ENCODE measurements around the gene BOC.

BOC gene

DNA sequence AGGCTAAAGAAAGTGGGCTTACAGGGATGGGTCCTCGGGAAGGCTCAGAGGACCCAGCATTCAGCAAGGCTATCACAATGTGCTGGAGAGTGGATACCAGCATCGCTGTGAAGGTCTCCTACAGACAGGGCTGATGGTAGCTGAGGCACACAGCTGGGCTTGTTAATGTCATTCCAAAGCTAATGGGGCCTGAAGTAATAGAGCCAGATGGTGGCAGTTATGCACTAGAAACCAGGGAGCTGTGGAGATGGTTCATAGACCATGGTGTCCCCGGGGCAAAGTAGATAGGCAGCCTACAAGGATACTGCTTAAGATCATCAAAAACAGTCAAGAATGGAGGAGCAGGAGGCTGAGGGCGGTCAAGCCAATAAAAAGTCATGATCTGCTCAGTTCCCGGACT, 24.8 kb upstream of the BOC start:
- no peak for ATAC-seq

DNA sequence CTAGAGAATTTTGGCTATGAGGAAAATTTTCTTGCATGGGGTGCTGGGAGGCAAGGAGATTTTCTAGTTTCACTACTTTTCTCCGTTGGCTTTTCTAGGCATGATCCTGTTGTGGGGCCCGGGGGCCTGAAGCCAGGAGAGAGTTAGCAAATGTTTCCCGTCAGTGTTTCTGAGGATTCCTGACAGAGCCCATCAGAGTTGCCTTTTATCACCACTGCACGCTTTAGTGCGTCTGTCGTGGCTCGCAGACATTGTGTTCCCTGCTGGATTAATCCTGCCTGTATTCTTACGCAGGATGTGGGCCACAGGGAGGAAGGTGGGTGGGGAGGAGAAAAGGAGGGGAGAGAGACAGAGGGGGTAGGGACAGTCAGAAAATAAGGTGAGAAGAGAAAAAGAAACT, 18.1 kb upstream of the BOC start:
- ATAC-seq: no peak

DNA sequence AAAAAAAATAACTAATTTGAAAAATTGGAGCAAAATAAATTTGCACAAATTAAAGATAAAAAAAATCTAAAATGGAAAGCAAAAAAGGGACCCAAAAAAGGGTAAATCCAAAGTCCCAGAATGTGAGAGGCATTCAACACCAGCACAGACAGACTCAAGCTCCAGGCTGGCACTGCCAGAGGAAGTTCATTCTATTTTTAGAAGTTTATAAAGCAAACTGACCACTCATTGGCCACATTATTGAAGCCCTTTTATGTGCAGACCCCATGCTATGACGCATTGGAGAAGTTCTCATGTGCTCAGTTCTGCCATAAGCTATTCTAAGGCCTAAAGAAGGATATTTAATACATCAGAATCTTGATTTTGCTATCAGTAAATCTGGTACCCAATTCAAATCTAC, 17.6 kb upstream of the BOC start:
- ATAC-seq: no peak

DNA sequence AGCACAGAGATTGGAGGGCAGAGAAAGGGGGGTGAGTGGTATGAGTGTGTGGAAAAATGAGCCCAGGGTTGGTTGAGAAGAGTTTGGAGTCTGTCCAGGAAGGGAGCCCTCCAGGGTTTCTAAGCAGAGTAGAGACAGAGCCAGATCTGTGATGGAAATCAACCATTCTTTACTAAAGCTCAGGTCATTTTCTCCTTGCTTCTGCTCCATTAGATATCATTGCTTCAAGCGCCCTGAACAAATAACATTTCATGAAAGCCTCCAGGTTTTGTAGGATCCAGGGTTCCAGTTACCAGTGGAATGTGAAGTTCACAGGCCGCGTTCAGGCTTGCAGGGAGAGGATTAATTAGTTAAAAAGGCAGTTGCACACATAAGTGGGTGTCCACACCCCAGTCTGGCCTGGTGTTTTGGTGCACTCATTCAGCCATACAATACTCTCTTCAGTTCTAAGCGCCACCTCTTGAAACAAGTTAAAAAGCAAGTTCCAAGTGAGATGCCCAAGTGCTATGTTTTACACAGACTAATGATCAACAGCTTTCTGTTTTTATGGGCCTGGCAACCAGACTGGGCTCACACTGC, 16.4 kb upstream of the BOC start:
- ATAC-seq: no peak

GRCh38 chr3:113200351-113200750, 11.0 kb upstream of the BOC start:
- ATAC-seq: no peak

GRCh38 chr3:113200946-113201345, 10.4 kb upstream of the BOC start:
- no peak for ATAC-seq

GRCh38 chr3:113204371-113204770, 7.0 kb upstream of the BOC start:
- ATAC-seq: no peak

DNA sequence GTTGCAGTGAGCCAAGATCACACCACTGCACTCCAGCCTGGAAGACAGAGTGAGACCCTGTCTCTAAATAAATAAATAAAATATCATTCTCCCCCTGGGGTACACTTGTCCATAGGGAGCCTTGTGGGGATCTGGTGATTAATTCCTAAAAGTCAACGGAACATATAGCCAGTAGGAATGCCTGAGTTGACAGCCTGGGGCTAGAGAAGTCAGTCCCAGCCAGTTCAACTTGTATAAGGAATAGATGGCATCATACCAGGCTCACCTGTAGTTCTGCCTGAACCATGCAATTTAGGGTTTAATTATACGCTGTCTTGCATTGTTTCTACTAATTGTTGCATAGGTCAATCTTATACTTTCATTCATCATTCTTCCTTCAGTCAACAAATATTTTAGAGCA, 5.9 kb upstream of the BOC start:
- ATAC-seq: no peak

GRCh38 chr3:113210604-113211329, 590 bp upstream of the BOC start:
- no peak for ATAC-seq

- no peak for ATAC-seq
These were observed 940 bp downstream of the BOC start for GRCh38 chr3:113212150-113212843.

DNA sequence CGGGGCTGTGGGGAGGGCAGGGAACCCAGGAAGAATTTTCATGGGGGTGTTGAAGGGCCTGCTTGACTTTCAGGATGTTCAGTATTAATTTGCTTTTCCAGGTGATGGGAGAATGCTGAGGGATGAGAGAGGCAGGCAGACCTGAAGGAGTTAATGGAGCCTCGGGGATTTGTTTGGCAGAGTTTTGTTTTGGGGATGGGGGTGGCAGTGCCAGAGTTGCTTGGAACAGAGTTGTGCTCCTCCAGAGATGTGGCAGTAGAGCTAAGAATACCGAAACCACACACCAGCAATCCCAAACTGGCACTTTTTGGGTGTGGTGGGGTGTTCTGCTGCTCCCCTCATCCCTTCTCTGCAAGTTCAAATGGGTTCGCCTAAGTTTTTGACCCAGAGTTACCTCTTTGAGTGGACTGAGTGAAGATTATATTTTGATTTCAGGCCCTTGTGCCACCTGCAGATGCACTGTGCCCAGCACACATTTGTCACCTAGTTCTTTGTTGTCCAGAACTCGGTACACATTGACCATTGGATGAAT, 1.6 kb downstream of the BOC start:
- no peak for ATAC-seq

GRCh38 chr3:113213896-113214587, 2.7 kb downstream of the BOC start:
- ATAC-seq: no peak

DNA sequence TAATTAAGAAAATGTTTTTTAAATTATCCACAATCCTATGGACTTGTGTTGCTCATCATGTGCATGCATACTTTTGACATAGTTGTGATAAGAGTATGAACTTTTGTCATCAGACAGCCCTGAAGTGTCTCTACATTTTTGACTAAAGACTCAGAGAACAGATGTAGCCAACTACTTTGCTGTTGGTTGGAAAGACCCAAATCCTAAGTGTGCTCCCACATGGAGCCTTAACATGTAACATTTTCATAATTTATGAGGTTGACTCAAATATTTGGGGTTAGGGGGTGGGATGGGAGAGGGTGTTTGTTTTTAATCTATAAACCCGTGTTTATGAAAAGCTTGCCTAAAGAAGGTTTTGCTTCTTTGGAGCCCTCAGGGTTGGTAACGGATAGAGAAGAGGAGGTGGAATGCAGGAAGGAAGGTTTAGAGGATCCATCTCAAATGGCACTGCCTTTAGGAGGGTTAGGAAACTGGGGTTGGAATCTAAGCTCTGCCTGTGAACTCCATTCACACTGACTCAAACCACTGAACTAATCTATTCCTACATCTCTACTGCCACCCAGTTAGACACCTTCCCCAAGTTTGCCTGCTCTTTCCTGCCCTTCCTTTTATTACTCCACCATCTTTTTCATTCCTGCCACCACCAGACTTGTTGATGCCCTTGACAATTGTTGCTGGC, 3.7 kb downstream of the BOC start:
- no peak for ATAC-seq

- no peak for ATAC-seq
These were observed 5.0 kb downstream of the BOC start for GRCh38 chr3:113216393-113216792.

DNA sequence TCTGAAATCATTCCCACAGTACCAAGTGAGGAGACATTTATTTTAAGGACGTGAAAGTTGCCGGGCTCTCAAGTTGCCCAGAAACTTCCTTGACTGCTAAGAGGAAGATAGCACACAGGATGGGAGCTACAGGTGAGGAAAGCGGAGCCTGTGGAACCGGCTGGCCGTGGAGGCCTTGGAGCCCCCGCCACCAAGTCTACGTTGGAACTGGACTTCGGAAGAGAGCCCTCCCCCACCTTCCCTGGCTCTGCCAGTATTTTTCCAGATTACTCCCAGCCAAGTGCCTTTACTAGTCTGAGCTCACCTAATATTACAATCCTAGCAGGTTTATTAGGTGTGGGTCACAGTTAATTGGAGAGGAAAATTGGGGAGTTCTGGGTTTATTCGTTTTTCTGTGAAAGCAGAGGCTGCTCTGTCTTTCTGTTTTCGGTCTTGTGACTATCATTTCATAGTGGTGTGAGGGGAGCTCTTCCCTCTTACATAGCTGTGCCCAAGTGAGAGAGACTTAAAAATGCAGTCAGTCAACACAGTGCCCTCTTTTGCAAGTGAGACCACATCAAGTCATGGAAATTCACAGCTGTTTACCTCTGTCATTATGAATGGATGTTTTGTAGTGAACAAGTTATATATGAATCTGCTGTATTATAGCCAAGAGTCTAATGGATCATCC, 6.8 kb downstream of the BOC start:
- ATAC-seq: no peak

- no peak for ATAC-seq
These were observed 7.3 kb downstream of the BOC start for GRCh38 chr3:113218681-113219045.

DNA sequence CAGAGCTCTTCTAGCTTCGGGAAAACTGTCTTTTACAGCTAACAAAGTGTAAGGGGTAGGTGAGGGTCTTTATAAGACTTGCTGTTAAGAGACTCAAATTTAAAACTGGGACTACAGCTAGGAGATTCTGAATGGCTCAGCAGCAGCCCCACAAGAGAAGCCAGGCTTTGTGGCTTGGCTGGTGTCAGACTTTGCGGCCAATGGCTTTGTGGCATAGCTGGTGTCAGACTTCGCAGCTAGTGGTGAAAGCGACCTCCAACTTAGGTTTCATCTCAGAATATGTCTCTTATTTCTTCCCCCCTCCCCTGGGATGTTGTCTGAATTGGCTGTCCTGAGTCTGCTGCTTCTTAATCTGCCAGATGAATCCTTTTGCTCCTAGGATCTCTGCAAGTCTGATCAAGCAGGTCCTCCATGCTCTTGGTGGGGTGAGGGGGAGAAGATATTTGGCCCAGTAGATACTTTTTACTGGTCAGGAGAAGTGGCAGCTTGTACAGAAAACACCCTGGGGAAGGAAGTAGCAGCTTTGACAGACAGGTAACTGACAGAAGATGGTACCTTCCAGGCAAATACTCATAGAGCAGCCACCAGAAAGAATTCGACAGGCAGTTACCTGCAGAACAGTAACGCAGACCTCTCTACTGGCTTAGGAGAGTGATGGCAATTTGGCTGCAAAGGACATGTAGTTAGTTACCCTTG, 8.4 kb downstream of the BOC start:
- no peak for ATAC-seq

GRCh38 chr3:113220721-113221120, 9.4 kb downstream of the BOC start:
- no peak for ATAC-seq

DNA sequence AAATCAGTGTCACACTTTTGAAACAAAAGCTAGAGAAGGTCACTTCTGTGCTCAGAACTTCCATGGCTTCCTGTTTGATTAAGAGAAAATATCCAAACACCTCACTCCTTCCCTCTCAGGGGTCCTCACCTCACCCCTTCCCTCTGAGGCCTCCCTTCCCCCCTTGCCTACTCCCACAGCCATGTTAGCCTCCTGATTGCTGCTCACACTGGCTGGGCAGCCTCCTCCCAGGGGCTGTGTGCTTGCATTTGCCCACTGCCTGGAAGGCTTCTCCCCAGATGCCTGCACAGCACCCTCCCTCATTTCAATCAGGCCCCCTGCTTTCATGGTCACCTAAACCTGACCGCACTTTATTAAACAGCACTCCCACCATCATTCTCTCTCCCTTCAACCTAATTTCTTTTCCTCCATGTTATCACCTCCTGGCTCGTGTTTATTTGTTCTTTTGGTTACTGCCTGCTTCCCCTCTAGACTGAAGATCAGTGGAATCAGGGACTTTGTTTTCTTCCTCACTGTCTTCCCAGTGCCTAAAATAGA, 10.4 kb downstream of the BOC start:
- no peak for ATAC-seq

- no peak for ATAC-seq
These were observed 11.2 kb downstream of the BOC start for GRCh38 chr3:113222451-113223086.
